Hippocampal formation (tissue), 2 donors: ENCODE data around the gene CYSTM1.
A peak's percentile ranks its signal among the peaks of the same experiment; 100 is the strongest.

Source experiments
- DNase-seq, 2 donors: peaks; one replicate each; lab custom pipeline; 2025; lab: John Stamatoyannopoulos, UW

The CYSTM1 gene, protein sequence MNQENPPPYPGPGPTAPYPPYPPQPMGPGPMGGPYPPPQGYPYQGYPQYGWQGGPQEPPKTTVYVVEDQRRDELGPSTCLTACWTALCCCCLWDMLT

GRCh38 chr5:140174465-140175366 lies at the start of gene CYSTM1:
TSS of gene CYSTM1 (plus strand) at chr5:140175188. CDS start at chr5:140194466, 19,278 bp downstream.
- peak; percentile 84 to 87 for DNase-seq

- no peak for DNase-seq
Observed at GRCh38 chr5:140125637-140126036, 49.4 kb upstream of the CYSTM1 start, which contains the start of gene IGIP. TSS of gene IGIP (plus strand) at chr5:140125937. CDS start at chr5:140128477, 2,540 bp downstream.

GRCh38 chr5:140126315-140127012 lies 48.5 kb upstream of the CYSTM1 start:
- DNase-seq = no peak

DNA sequence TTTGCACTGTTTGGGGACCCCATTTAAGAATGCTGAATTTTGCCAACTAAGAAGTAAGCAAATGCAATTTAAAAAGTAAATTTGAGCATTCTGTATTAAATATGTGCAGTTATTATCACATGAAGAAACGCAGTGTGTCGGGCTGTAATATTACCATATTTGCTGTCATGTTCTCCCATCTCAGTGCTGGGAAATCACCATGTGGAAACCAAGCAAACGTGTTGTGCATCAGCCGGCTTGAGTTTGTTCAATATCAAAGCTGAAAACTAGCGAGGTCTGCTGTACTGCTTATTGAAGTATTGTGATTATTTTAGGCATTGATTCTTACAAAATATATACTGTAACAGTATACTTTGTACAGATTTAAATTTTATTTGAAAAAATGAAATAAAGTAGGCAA lies 46.6 kb upstream of the CYSTM1 start:
- no peak for DNase-seq

- no peak for DNase-seq
Observed at GRCh38 chr5:140130949-140131733, 43.8 kb upstream of the CYSTM1 start.

DNA sequence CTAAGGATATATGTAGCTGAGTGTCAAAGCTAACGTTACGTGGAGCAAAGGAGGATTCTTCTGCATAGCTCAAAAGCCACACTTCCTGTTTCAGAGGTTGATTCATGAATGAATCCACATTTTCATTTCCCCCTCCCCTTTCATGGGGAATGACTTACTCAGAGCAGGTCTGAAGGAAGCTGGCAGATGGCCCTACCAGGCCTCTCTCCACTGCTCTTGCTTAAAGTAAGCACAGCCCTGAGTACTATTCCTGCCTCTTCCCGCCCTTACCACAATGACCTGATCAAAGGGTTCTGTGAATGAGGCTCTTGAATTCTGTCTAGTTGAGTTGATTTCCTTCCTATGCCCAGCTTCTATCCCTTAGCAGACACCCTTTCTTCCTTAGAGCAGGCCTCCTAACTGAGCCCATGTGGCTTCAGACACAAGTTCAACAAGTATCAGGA lies 43.0 kb upstream of the CYSTM1 start:
- DNase-seq = no peak

- no peak for DNase-seq
Observed at GRCh38 chr5:140133514-140134167, 41.3 kb upstream of the CYSTM1 start.

GRCh38 chr5:140134277-140134935 lies 40.6 kb upstream of the CYSTM1 start:
- no peak for DNase-seq

- no peak for DNase-seq
Observed at GRCh38 chr5:140135127-140135526, 39.9 kb upstream of the CYSTM1 start.

DNA sequence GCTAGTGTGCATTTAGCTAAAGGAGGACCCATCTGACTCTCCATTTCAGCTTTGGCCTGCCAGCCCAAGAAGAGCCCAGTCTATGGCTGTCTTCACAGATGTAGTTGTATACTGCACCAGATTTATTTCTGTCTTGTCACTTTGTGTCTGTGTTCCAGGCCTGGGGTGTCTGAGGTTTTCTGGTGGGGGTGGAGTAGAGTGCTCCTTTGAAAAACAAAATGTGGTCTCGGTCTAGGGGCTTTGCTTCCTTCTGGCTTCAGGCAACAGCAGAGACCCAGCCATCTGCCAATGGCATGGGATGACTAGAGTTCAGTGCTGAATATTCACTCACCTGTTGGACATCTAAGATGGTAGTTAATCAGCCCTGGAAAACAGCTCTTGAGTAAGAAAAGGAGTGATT lies 38.4 kb upstream of the CYSTM1 start:
- DNase-seq = no peak

GRCh38 chr5:140140435-140140834 lies 34.6 kb upstream of the CYSTM1 start:
- no peak for DNase-seq

- DNase-seq = no peak
Observed at GRCh38 chr5:140141241-140141640, 33.7 kb upstream of the CYSTM1 start.

GRCh38 chr5:140142246-140142645 lies 32.7 kb upstream of the CYSTM1 start:
- DNase-seq = no peak

- no peak for DNase-seq
Observed at GRCh38 chr5:140142856-140143255, 32.1 kb upstream of the CYSTM1 start.

DNA sequence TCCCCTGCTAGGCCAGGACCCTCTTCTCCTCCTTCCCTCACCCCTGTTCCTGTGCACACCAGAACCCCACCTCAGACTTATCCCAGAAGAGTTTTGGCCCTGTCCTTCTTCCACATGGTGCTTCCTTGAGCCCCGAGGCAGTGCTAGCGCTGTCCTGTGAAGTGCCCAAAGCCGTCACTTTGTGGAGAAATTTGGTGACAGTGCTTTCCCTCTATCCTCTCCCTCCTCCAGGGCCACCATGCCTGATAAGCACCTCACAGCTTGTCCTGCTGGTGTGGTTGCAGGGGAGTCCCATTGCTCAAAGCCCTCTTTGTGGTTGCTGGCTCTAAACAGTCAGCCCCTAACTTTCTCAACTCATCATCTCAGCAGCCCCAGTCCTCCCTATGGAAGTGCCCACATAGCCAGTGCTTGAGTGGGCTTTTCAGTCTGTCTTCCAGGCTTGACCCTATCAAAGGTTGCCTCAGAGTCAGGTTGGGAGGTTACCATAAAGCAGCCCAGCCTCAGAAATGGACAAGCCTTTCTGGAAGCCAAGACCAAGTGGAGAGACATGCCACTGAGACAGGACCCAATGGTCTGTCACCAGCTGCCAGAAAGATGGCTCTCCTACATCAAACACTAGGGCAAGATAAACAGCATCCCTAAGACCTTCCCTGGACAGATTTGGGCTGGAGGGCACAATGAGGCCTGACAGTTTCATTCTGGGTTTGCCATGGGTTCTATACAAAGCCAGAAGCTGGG lies 31.3 kb upstream of the CYSTM1 start:
- no peak for DNase-seq

DNA sequence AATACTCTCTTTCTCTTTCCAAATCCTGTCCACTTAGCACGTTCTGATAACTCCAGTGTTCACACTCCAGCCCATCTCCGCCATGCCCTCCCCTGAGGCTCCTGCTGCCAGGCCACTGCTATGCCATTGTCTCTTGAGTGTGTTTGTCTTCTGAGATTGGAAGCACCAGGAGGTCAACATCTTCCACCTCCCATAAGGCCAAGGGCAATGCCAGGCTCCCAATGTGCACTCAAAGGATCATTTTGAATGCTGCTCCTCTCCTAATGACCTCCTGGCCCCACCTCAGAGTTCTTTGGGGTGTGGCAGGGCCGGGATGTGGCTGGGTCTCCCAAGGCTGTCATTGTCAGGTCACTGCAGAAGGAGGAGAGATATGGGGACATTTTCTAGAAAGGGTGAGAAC lies 29.7 kb upstream of the CYSTM1 start:
- no peak for DNase-seq

DNA sequence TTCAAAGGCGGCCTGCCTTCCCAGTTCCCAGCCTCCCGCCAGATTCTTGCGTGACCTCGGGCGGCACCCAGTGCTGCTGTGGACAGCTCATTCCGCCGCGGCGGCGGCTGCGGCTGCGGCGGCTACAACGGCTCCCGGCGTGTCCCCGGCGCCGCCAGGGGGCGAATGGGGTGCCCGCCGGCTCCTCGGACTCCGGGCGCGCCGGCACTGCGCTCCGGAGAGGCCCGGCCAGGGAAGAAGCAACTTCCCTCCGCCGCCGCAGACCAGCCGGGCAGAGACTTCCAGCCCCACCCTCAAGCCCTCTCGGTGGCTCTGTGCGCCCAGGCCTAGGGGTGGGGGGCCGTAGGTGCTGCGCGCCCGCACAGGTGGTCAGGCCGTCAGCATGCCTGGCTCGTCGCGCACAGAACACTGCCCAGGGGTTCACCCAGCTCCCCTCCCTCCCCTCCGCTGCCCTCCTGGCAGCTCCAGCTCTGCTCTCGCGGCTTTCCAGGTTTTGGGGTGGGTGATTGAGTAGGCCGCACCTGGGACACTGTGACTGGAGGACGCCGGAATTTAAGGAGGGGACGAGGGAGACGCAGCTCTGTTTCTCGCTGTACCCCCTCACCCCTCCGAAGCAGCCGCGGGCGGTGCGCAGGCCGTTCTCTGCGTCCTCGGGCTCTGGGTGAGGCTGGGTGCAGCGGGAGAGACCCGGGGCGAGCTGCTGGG lies 29.0 kb upstream of the CYSTM1 start:
- DNase-seq = peak; percentile 36 to 67

DNA sequence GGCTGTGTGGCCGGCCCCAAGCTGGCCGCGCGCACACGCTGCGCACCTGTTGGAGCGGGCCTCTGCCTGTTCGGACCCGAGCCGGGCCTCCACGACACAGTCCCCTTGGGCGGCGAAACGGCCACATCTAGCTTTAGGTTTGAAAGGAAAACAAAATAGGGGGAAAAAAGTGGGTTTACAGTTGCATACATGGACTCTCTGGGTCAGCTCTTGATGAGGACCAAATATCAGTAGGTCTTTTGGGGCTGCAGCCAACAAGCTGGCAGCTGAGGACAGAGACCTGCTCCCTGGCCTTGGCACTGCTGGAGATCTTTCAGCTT lies 28.5 kb upstream of the CYSTM1 start:
- no peak for DNase-seq

GRCh38 chr5:140147460-140147859 lies 27.5 kb upstream of the CYSTM1 start:
- no peak for DNase-seq

GRCh38 chr5:140148508-140148907 lies 26.5 kb upstream of the CYSTM1 start:
- DNase-seq = peak in 1 of 2 donors; percentile 15
